Neuronal stem cell (in vitro differentiated cells): Measurements from ENCODE around the gene SCAF1.
A peak's percentile ranks its signal among the peaks of the same experiment; 100 is the strongest.

Experiments
- DNase-seq: peaks from one replicate; pipeline ENCODE4 v3.0.0-alpha.2; 2013; ENCODE audit warnings: low spot score
- H2AFZ ChIP-seq: one replicate; pipeline ENCODE4 v1.6.1; 2013; ENCODE audit warnings: mild to moderate bottlenecking, low read length, inconsistent platforms
- H2AK5ac ChIP-seq: 2 replicates; pipeline ENCODE4 v1.6.1; 2013; ENCODE audit warnings: low read depth, mild to moderate bottlenecking, inconsistent platforms, low read length, moderate library complexity, mixed read lengths
- H2BK120ac ChIP-seq: 2 replicates; pipeline ENCODE4 v1.6.1; 2013; ENCODE audit warnings: low read depth, mild to moderate bottlenecking, inconsistent platforms, low read length, moderate library complexity, mixed read lengths
- H2BK12ac ChIP-seq: one replicate; pipeline ENCODE4 v1.6.1; 2013; ENCODE audit warnings: low read length, inconsistent platforms
- H2BK15ac ChIP-seq: 2 replicates; pipeline ENCODE4 v1.6.1; 2013; ENCODE audit warnings: mild to moderate bottlenecking, low read length, inconsistent platforms, mixed read lengths
- H2BK5ac ChIP-seq: one replicate; pipeline ENCODE4 v1.6.1; 2013; ENCODE audit warnings: inconsistent platforms, mild to moderate bottlenecking, low read length, moderate library complexity
- H3K14ac ChIP-seq: one replicate; pipeline ENCODE4 v1.6.1; 2013; ENCODE audit warnings: low read length, inconsistent platforms
- H3K18ac ChIP-seq: 2 replicates; pipeline ENCODE4 v1.6.1; 2013; ENCODE audit warnings: low read length, inconsistent platforms
- H3K23ac ChIP-seq: 2 replicates; pipeline ENCODE4 v1.6.1; 2013; ENCODE audit warnings: low read depth, mild to moderate bottlenecking, mixed read lengths, low read length, inconsistent platforms; ENCODE audit not compliant: poor library complexity
- H3K27ac ChIP-seq: replicated peaks from 3 replicates; pipeline ENCODE4 v1.5.1; 2013; ENCODE audit warnings: low read length, inconsistent platforms
- H3K27me3 ChIP-seq, 3 experiments: 2 replicates each; pipeline ENCODE4 v1.6.1; 2013; ENCODE audit warnings: low read length in 3 of 3, mild to moderate bottlenecking in 2 of 3, inconsistent platforms in 1 of 3, low read depth in 1 of 3, mixed read lengths in 1 of 3, moderate library complexity in 1 of 3; ENCODE audit not compliant: control insufficient read depth in 3 of 3, insufficient read depth in 3 of 3
- H3K36me3 ChIP-seq, 2 donors: replicated peaks in 1 of 2; 2 replicates each; pipeline ENCODE4 v1.6.1; 2013; ENCODE audit warnings: low read length in 2 of 2; ENCODE audit not compliant: control insufficient read depth in 2 of 2, insufficient read depth in 2 of 2
- H3K4ac ChIP-seq: 2 replicates; pipeline ENCODE4 v1.6.1; 2013; ENCODE audit warnings: inconsistent platforms, mild to moderate bottlenecking, low read length, moderate library complexity
- H3K4me1 ChIP-seq, 2 donors: 1 replicate in 1 of 2; 2 replicates in 1 of 2; pipeline ENCODE4 v1.6.1; 2013; ENCODE audit warnings: low read length in 2 of 2, low read depth in 1 of 2; ENCODE audit not compliant: control insufficient read depth in 2 of 2, insufficient read depth in 1 of 2
- H3K4me2 ChIP-seq: one replicate; pipeline ENCODE4 v1.6.1; 2013; ENCODE audit warnings: mild to moderate bottlenecking, low read length, inconsistent platforms; ENCODE audit not compliant: insufficient read depth, poor library complexity, severe bottlenecking
- H3K4me3 ChIP-seq, 2 donors: 2 replicates each; pipeline ENCODE4 v1.5.1; 2013; ENCODE audit warnings: low read length in 2 of 2, mild to moderate bottlenecking in 2 of 2, inconsistent platforms in 1 of 2, moderate library complexity in 1 of 2
- H3K79me1 ChIP-seq: one replicate; pipeline ENCODE4 v1.6.1; 2013; ENCODE audit warnings: low read depth, mild to moderate bottlenecking, inconsistent platforms, low read length, moderate library complexity
- H3K9ac ChIP-seq: one replicate; pipeline ENCODE4 v1.6.1; 2013; ENCODE audit warnings: mild to moderate bottlenecking, low read depth, low read length, inconsistent platforms; ENCODE audit not compliant: poor library complexity
- H3K9me3 ChIP-seq, 2 donors: replicated peaks in 1 of 2; 2 replicates each; pipeline versions ENCODE3 to v1.6.1; 2013; ENCODE audit warnings: low read length in 2 of 2, mild to moderate bottlenecking in 2 of 2, inconsistent platforms in 1 of 2, low read depth in 1 of 2, mixed read lengths in 1 of 2, moderate library complexity in 1 of 2; ENCODE audit not compliant: control insufficient read depth in 2 of 2, insufficient read depth in 1 of 2
- H4K8ac ChIP-seq: one replicate; pipeline ENCODE4 v1.6.1; 2013; ENCODE audit warnings: low read depth, mild to moderate bottlenecking, inconsistent platforms, low read length, moderate library complexity
- H4K91ac ChIP-seq: one replicate; pipeline ENCODE4 v1.6.1; 2013; ENCODE audit warnings: low read length, low read depth, mild to moderate bottlenecking, inconsistent platforms; ENCODE audit not compliant: poor library complexity
- WGBS, 2 donors: extraction: QIAGEN DNeasy Blood & Tissue Kit; methylation state at CpG; one replicate each; pipeline ENCODE4 v1.1.7; 2013; ENCODE audit warnings: missing lambda C conversion rate in 2 of 2, mixed read lengths in 1 of 2; ENCODE audit not compliant: insufficient read length in 2 of 2, insufficient replicate concordance in 1 of 2; ENCODE audit errors: extremely low coverage in 2 of 2; 5-methylcytosine and 5-hydroxymethylcytosine counted together

SCAF1 gene

GRCh38 chr19:49691243-49692146 lies 49.5 kb downstream of the SCAF1 start:
- WGBS, 2 donors: no CpG with 5 or more reads among the region's 39 CpGs
- H3K27ac ChIP-seq: peak overlapping the region; percentile 88
- peak overlapping the region; percentile 91 for H2BK5ac ChIP-seq

GRCh38 chr19:49692147-49692506 lies 50.1 kb downstream of the SCAF1 start:
- Histone ChIP-seq H3K23ac (no peak overlapping the region), H3K4me2 (peak overlapping the region; percentile 66), H2AK5ac (peak overlapping the region; percentile 64), H3K27me3 (no peaks in the 10 kb centered on the region), H4K8ac (no peak overlapping the region), H2BK12ac (no peak overlapping the region), H4K91ac (no peak overlapping the region), H3K4me3 (peak overlapping the region; percentile 53 to 55), H3K9me3 (peaks cover 0 to 2% of the 10 kb centered on the region in 2 donors), H3K14ac (peak overlapping the region; percentile 14), H2BK15ac (peak overlapping the region; percentile 74), H3K4me1 (peaks cover 17 to 18% of the 10 kb centered on the region in 2 donors), H2BK120ac (peak overlapping the region; percentile 92), H3K18ac (peak overlapping the region; percentile 88), H3K4ac (no peak overlapping the region), H2AFZ (peak overlapping the region; percentile 89), H3K36me3 (peaks cover 16 to 52% of the 10 kb centered on the region in 2 donors), H2BK5ac (no peak overlapping the region), H3K79me1 (peaks cover 10% of the 10 kb centered on the region), H3K9ac (peak overlapping the region; percentile 38), H3K27ac (peak overlapping the region; percentile 66)
- no CpG with 5 or more reads among the region's 16 CpGs for WGBS, 2 donors
- no peak for DNase-seq

More at GRCh38 chr19:49691243-49692146, 49.5 kb downstream of the SCAF1 start:
- peak overlapping the region; percentile 66 for H3K4me2 ChIP-seq
- peaks cover 10% of the 10 kb centered on the region for H3K79me1 ChIP-seq
- H4K91ac ChIP-seq: no peak overlapping the region
- DNase-seq: peak; percentile 80
- H3K23ac ChIP-seq: peak overlapping the region; percentile 8
- H3K14ac ChIP-seq: peak overlapping the region; percentile 3
- peaks cover 14 to 52% of the 10 kb centered on the region in 2 donors for H3K36me3 ChIP-seq
- H2BK120ac ChIP-seq: peak overlapping the region; percentile 63
- H2AFZ ChIP-seq: peak overlapping the region; percentile 89
- H2BK15ac ChIP-seq: peak overlapping the region; percentile 74
- no peak overlapping the region for H2BK12ac ChIP-seq
- peak overlapping the region; percentile 55 to 83 for H3K4me3 ChIP-seq
- peaks cover 19 to 21% of the 10 kb centered on the region in 2 donors for H3K4me1 ChIP-seq
- H3K9me3 ChIP-seq: peaks cover 0 to 2% of the 10 kb centered on the region in 2 donors
- peak overlapping the region; percentile 90 for H3K18ac ChIP-seq
- H3K9ac ChIP-seq: peak overlapping the region; percentile 64
- H3K27me3 ChIP-seq: no peaks in the 10 kb centered on the region
- no peak overlapping the region for H2AK5ac ChIP-seq
- H4K8ac ChIP-seq: no peak overlapping the region
- H3K4ac ChIP-seq: no peak overlapping the region

GRCh38 chr19:49696115-49696514 lies 54.1 kb downstream of the SCAF1 start:
- Histone ChIP-seq H3K4me2 (no peak overlapping the region), H3K9ac (no peak overlapping the region), H2BK15ac (no peak overlapping the region), H2BK120ac (no peak overlapping the region), H2BK12ac (no peak overlapping the region), H3K4me1 (peaks cover 3 to 7% of the 10 kb centered on the region in 2 donors), H3K79me1 (peaks cover 2% of the 10 kb centered on the region), H2AK5ac (no peak overlapping the region), H3K27me3 (no peaks in the 10 kb centered on the region), H3K23ac (no peak overlapping the region), H3K4me3 (no peak overlapping the region), H3K18ac (no peak overlapping the region), H3K14ac (no peak overlapping the region), H2AFZ (no peak overlapping the region), H4K8ac (no peak overlapping the region), H2BK5ac (no peak overlapping the region), H4K91ac (no peak overlapping the region), H3K4ac (no peak overlapping the region), H3K36me3 (peaks cover 19 to 34% of the 10 kb centered on the region in 2 donors), H3K9me3 (peaks cover 0 to 2% of the 10 kb centered on the region in 2 donors), H3K27ac (no peak overlapping the region)
- WGBS, 2 donors: no CpG with 5 or more reads among the region's 6 CpGs
- no peak for DNase-seq

- peaks cover 0 to 2% of the 10 kb centered on the region in 2 donors for H3K9me3 ChIP-seq
- peaks cover 5% of the 10 kb centered on the region for H3K79me1 ChIP-seq
- no peak overlapping the region for H3K9ac ChIP-seq
- no peak overlapping the region for H3K14ac ChIP-seq
- peaks cover 19 to 37% of the 10 kb centered on the region in 2 donors for H3K36me3 ChIP-seq
- H3K18ac ChIP-seq: no peak overlapping the region
- H3K4me3 ChIP-seq: no peak overlapping the region
- no peak overlapping the region for H4K91ac ChIP-seq
- no peak for DNase-seq
- no peak overlapping the region for H2BK120ac ChIP-seq
- H3K27me3 ChIP-seq: no peaks in the 10 kb centered on the region
- H2AK5ac ChIP-seq: no peak overlapping the region
- H2BK12ac ChIP-seq: no peak overlapping the region
- no peak overlapping the region for H2BK15ac ChIP-seq
- no peak overlapping the region for H3K27ac ChIP-seq
- no CpG with 5 or more reads among the region's 7 CpGs for WGBS, 2 donors
- no peak overlapping the region for H4K8ac ChIP-seq
- no peak overlapping the region for H3K4me2 ChIP-seq
- no peak overlapping the region for H2BK5ac ChIP-seq
- no peak overlapping the region for H3K4ac ChIP-seq
- peaks cover 3 to 5% of the 10 kb centered on the region in 2 donors for H3K4me1 ChIP-seq
- no peak overlapping the region for H2AFZ ChIP-seq
- H3K23ac ChIP-seq: no peak overlapping the region
Measured at GRCh38 chr19:49696865-49697264, 54.9 kb downstream of the SCAF1 start.
